Type B pancreatic cell (in vitro differentiated cells): ENCODE measurements around the gene FMN1. TPM values are rescaled to one million over a fixed set of nuclear protein-coding genes. Genes with fewer than 3 reads are reported as not detected.

Experiments used
- DNase-seq: peaks from one replicate; pipeline ENCODE4 v3.0.0; 2021; ENCODE audit warnings: mixed read lengths; ENCODE audit not compliant: unreplicated experiment; ENCODE audit errors: extremely low spot score
- H3K27ac Mint-ChIP-seq: 2 replicates; pipeline ENCODE4 v1.8.0; 2021; ENCODE audit warnings: mild to moderate bottlenecking, mixed read lengths
- H3K27me3 Mint-ChIP-seq: 2 replicates; pipeline ENCODE4 v1.8.0; 2021; ENCODE audit warnings: mixed read lengths
- H3K36me3 Mint-ChIP-seq: 2 replicates; pipeline ENCODE4 v1.8.0; 2021; ENCODE audit warnings: mixed read lengths
- H3K4me1 Mint-ChIP-seq: one replicate; pipeline ENCODE4 v1.8.0; 2021; ENCODE audit warnings: mixed read lengths; ENCODE audit not compliant: unreplicated experiment
- H3K4me3 Mint-ChIP-seq: 2 replicates; pipeline ENCODE4 v1.8.0; 2021; ENCODE audit warnings: mild to moderate bottlenecking, mixed read lengths
- H3K9me3 Mint-ChIP-seq: 2 replicates; pipeline ENCODE4 v1.8.0; 2021; ENCODE audit warnings: mixed read lengths
- total RNA-seq: library from RNA; stranded (reverse); gene quantifications from 2 replicates; pipeline ENCODE4 v1.2.1, GENCODE V29; 2021; ENCODE audit warnings: low replicate concordance
- TF ChIP-seq, protein P1 (sequence below): fragments of 200-600 bp; sonication (generic); conservative IDR thresholded peaks from 2 replicates; pipeline ENCODE4 v1.5.0; 2021; ENCODE audit warnings: antibody characterized with exemption, mild to moderate bottlenecking

Gene FMN1
- total RNA-seq, 1 donor from 2014 or later = 22.1 TPM

DNA sequence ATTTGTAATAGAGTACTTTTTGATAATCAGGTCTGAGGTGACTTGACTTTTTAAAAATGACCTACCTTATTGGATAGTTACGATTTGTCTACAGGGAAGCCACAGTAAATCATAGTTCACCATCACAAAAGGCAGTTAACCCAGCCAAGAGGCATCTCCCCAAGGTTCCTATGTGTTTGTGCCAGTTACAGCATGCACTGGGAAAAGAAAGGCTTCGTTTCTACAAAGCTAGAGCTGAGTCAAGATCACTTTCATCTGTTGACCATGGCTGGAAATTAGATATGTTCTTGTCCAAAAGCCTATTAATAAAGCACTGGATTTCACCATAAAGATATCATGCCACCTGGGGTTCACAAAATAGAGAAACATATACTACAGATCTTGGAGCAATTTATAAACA lies 336.8 kb downstream of the FMN1 start:
- peaks cover 10% of the 10 kb centered on the region for H3K4me1 Mint-ChIP-seq
- DNase-seq = no peak
- no peak overlapping the region for H3K27ac Mint-ChIP-seq
- TF ChIP-seq, protein P1, sequence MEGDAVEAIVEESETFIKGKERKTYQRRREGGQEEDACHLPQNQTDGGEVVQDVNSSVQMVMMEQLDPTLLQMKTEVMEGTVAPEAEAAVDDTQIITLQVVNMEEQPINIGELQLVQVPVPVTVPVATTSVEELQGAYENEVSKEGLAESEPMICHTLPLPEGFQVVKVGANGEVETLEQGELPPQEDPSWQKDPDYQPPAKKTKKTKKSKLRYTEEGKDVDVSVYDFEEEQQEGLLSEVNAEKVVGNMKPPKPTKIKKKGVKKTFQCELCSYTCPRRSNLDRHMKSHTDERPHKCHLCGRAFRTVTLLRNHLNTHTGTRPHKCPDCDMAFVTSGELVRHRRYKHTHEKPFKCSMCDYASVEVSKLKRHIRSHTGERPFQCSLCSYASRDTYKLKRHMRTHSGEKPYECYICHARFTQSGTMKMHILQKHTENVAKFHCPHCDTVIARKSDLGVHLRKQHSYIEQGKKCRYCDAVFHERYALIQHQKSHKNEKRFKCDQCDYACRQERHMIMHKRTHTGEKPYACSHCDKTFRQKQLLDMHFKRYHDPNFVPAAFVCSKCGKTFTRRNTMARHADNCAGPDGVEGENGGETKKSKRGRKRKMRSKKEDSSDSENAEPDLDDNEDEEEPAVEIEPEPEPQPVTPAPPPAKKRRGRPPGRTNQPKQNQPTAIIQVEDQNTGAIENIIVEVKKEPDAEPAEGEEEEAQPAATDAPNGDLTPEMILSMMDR = no peak
- H3K36me3 Mint-ChIP-seq = no peaks in the 10 kb centered on the region
- no peaks in the 10 kb centered on the region for H3K27me3 Mint-ChIP-seq
- no peaks in the 10 kb centered on the region for H3K9me3 Mint-ChIP-seq
- H3K4me3 Mint-ChIP-seq = no peak overlapping the region

DNA sequence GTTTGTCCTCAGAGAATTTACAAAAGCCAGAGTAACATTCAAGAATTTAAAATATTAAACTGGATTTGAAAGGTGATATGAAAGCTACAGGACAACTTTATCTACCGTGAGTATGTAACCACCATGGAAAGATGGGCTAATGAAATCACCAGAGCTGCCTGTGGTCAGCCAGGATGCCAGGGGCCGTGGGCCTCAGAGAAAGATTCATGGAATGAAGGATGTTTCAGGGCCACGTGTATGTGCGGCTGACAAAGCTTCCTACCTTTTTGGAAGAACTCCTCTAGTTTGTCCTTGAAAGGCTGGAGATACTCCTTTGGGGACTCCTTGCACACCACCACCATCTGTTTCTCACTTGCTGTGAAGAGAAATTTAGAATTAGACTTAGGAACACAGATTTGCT lies 337.8 kb downstream of the FMN1 start:
- Mint-ChIP-seq H3K4me3 (no peak overlapping the region), H3K9me3 (no peaks in the 10 kb centered on the region), H3K27me3 (no peaks in the 10 kb centered on the region), H3K27ac (no peak overlapping the region), H3K4me1 (peaks cover 7% of the 10 kb centered on the region), H3K36me3 (no peaks in the 10 kb centered on the region)
- TF ChIP-seq, protein P1 = no peak
- no peak for DNase-seq

DNA sequence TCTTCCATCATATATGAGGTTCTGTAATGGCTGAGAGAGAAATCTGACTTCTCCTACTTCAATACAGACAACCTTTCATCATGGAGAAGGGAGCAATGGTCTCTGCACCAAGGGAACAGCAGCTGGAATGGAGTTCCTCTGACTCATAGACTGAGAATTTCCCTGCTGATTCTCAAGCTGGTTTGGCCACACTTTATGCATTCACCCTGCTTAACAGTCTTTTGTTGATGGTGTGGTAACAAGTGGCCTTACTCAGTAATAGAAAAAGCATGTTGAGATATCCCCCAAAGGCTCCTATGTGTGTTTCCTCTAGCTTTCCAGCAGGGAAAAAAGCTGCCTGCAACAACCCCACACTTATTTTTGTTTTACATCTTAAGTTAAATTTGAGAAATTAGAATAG lies 338.6 kb downstream of the FMN1 start:
- TF ChIP-seq, protein P1 = no peak
- no peak for DNase-seq
- Mint-ChIP-seq H3K36me3 (no peaks in the 10 kb centered on the region), H3K4me1 (no peaks in the 10 kb centered on the region), H3K27me3 (no peaks in the 10 kb centered on the region), H3K9me3 (no peaks in the 10 kb centered on the region), H3K4me3 (no peak overlapping the region), H3K27ac (no peak overlapping the region)

- Mint-ChIP-seq H3K27ac (no peak overlapping the region), H3K36me3 (no peaks in the 10 kb centered on the region), H3K9me3 (no peaks in the 10 kb centered on the region), H3K4me1 (no peaks in the 10 kb centered on the region), H3K4me3 (no peak overlapping the region), H3K27me3 (no peaks in the 10 kb centered on the region)
- no peak for DNase-seq
- TF ChIP-seq, protein P1 = no peak
These were observed 340.9 kb downstream of the FMN1 start for GRCh38 chr15:32853592-32853991.

- Mint-ChIP-seq H3K9me3 (no peaks in the 10 kb centered on the region), H3K27ac (no peak overlapping the region), H3K4me1 (no peaks in the 10 kb centered on the region), H3K27me3 (no peaks in the 10 kb centered on the region), H3K36me3 (peaks cover 4% of the 10 kb centered on the region), H3K4me3 (no peak overlapping the region)
- TF ChIP-seq, protein P1 = no peak
- no peak for DNase-seq
These were observed 341.7 kb downstream of the FMN1 start for GRCh38 chr15:32852771-32853170.

GRCh38 chr15:32852017-32852416 lies 342.5 kb downstream of the FMN1 start:
- H3K36me3 Mint-ChIP-seq = peaks cover 4% of the 10 kb centered on the region
- H3K4me3 Mint-ChIP-seq = no peak overlapping the region
- H3K9me3 Mint-ChIP-seq = no peaks in the 10 kb centered on the region
- no peaks in the 10 kb centered on the region for H3K27me3 Mint-ChIP-seq
- H3K4me1 Mint-ChIP-seq = no peaks in the 10 kb centered on the region
- H3K27ac Mint-ChIP-seq = no peak overlapping the region
- no peak for DNase-seq
- TF ChIP-seq, protein P1 = no peak
